GM23338 (cell line): ENCODE measurements around the gene UBAC2. TPM values are rescaled to one million over a fixed set of nuclear protein-coding genes. Genes with fewer than 3 reads are reported as not detected.

Experiments
- ATAC-seq: fragments of 200-7000 bp; cut with Tn5 transposase; 3 replicates; pipeline ENCODE4 v1.9.1; 2020
- DNase-seq: peaks from one replicate; pipeline ENCODE4 v3.0.0-alpha.2; 2015; ENCODE audit warnings: low spot score
- H2AFZ ChIP-seq: fragments of 200-600 bp; sonication (generic); 2 replicates; pipeline ENCODE4 v1.8.0; 2016; ENCODE audit warnings: antibody characterized with exemption, mild to moderate bottlenecking, moderate library complexity
- H3F3A ChIP-seq: fragments of 200-600 bp; sonication (generic); replicated peaks from 2 replicates; pipeline ENCODE4 v1.8.0; 2017; ENCODE audit warnings: antibody characterized with exemption, mixed run types, low read depth
- H3K27ac ChIP-seq: fragments of 200-600 bp; sonication (generic); 2 replicates; pipeline ENCODE4 v1.6.1; 2016; ENCODE audit warnings: low read depth
- H3K27me3 ChIP-seq: fragments of 200-600 bp; sonication (generic); 2 replicates; pipeline ENCODE4 v1.8.0; 2016; ENCODE audit warnings: mild to moderate bottlenecking, mixed run types, moderate library complexity; ENCODE audit not compliant: insufficient read depth
- H3K36me3 ChIP-seq: fragments of 200-600 bp; sonication (generic); 2 replicates; pipeline ENCODE4 v1.8.0; 2016; ENCODE audit warnings: mild to moderate bottlenecking; ENCODE audit not compliant: insufficient read depth
- H3K4me1 ChIP-seq: fragments of 200-600 bp; sonication (generic); 2 replicates; pipeline ENCODE4 v1.8.0; 2016; ENCODE audit warnings: mild to moderate bottlenecking, moderate library complexity; ENCODE audit not compliant: insufficient read depth
- H3K4me2 ChIP-seq: fragments of 200-600 bp; sonication (generic); 2 replicates; pipeline ENCODE4 v1.7.1; 2017; ENCODE audit warnings: mixed run types
- H3K4me3 ChIP-seq: fragments of 200-600 bp; sonication (generic); 2 replicates; pipeline ENCODE4 v1.6.1; 2016; ENCODE audit warnings: mixed run types
- H3K79me2 ChIP-seq: fragments of 200-600 bp; sonication (generic); replicated peaks from 2 replicates; pipeline ENCODE4 v1.8.0; 2017; ENCODE audit warnings: mild to moderate bottlenecking; ENCODE audit not compliant: insufficient read depth
- H3K9me2 ChIP-seq: fragments of 200-600 bp; sonication (generic); 2 replicates; pipeline ENCODE4 v1.8.0; 2017; ENCODE audit not compliant: insufficient read depth
- H4K20me1 ChIP-seq: fragments of 200-600 bp; sonication (generic); replicated peaks from 2 replicates; pipeline ENCODE4 v1.8.0; 2017; ENCODE audit warnings: mild to moderate bottlenecking; ENCODE audit not compliant: insufficient read depth
- H3K27ac Mint-ChIP-seq: 2 replicates; pipeline ENCODE4 v1.8.0; 2020; ENCODE audit warnings: inconsistent platforms, mild to moderate bottlenecking, moderate library complexity, mixed read lengths
- H3K27me3 Mint-ChIP-seq: 3 replicates; pipeline ENCODE4 v1.8.0; 2022; ENCODE audit warnings: low read depth, mild to moderate bottlenecking, moderate library complexity, mixed read lengths, inconsistent platforms; ENCODE audit not compliant: insufficient read depth, poor library complexity
- H3K36me3 Mint-ChIP-seq: 3 replicates; pipeline ENCODE4 v1.8.0; 2021; ENCODE audit warnings: low read depth, mild to moderate bottlenecking, inconsistent platforms, moderate library complexity, mixed read lengths
- H3K4me1 Mint-ChIP-seq: 3 replicates; pipeline ENCODE4 v1.8.0; 2020; ENCODE audit warnings: mild to moderate bottlenecking, inconsistent platforms, mixed read lengths
- H3K4me3 Mint-ChIP-seq: 3 replicates; pipeline ENCODE4 v1.8.0; 2021; ENCODE audit warnings: moderate library complexity, mild to moderate bottlenecking, inconsistent platforms, mixed read lengths
- H3K9me3 Mint-ChIP-seq: 3 replicates; pipeline ENCODE4 v1.8.0; 2020; ENCODE audit warnings: moderate library complexity, mild to moderate bottlenecking, inconsistent platforms, mixed read lengths
- CREB1 ChIP-seq: fragments of 250-450 bp; sonication (Bioruptor Pico); IDR thresholded peaks from 2 replicates; pipeline ENCODE4 v1.5.0; 2020; ENCODE audit warnings: low read depth, mild to moderate bottlenecking, moderate library complexity
- CTCF ChIP-seq, 2 experiments: fragments of 200-600 bp in 1 of 2; sonication (generic) in 1 of 2; conservative IDR thresholded peaks; 2 replicates each; pipeline versions ENCODE4 v1.5.1 to v1.6.1; 2016 to 2017; ENCODE audit warnings: antibody characterized with exemption in 2 of 2, low read depth in 2 of 2, mild to moderate bottlenecking in 2 of 2, moderate library complexity in 1 of 2
- ETS1 ChIP-seq: IDR thresholded peaks from 2 replicates; pipeline ENCODE4 v1.6.1; 2016; ENCODE audit warnings: antibody characterized with exemption
- JUNB ChIP-seq: IDR thresholded peaks from one replicate; pipeline ENCODE4 v1.6.1; 2016; ENCODE audit warnings: antibody characterized with exemption; ENCODE audit not compliant: unreplicated experiment
- NANOG ChIP-seq: IDR thresholded peaks from 2 replicates; pipeline ENCODE4 v1.6.1; 2016; ENCODE audit warnings: antibody characterized with exemption, borderline replicate concordance
- POLR2AphosphoS5 ChIP-seq: IDR thresholded peaks from 2 replicates; pipeline ENCODE4 v1.6.1; 2016; ENCODE audit warnings: antibody characterized with exemption, low read depth
- STAT1 ChIP-seq: IDR thresholded peaks from one replicate; pipeline ENCODE4 v1.6.1; 2016; ENCODE audit warnings: antibody characterized with exemption; ENCODE audit not compliant: unreplicated experiment
- ZNF114 ChIP-seq: fragments of 250-450 bp; sonication (Bioruptor Pico); IDR thresholded peaks from 2 replicates; pipeline ENCODE4 v1.5.0; 2020; ENCODE audit warnings: mild to moderate bottlenecking, moderate library complexity
- ZNF331 ChIP-seq: fragments of 250-450 bp; sonication (Bioruptor Pico); IDR thresholded peaks from 2 replicates; pipeline ENCODE4 v1.5.0; 2020; ENCODE audit warnings: low read depth, mild to moderate bottlenecking, moderate library complexity
- ZNF462 ChIP-seq: fragments of 250-450 bp; sonication (Bioruptor Pico); IDR thresholded peaks from 2 replicates; pipeline ENCODE4 v1.5.0; 2020; ENCODE audit warnings: mild to moderate bottlenecking, moderate library complexity
- polyA plus RNA-seq: library from polyadenylated mRNA; unstranded; fragments of >200 nt; fragmentation: Nextera tagmentation; extraction: Ambion mirVana; gene quantifications from 2 replicates; pipeline ENCODE4 v1.2.1, GENCODE V29; 2016
- total RNA-seq: library from RNA; depleted of rRNA; stranded (reverse); fragments of >200 nt; shearing (Covaris generic); gene quantifications from 2 replicates; pipeline ENCODE4 v1.2.3, GENCODE V29; 2014

The UBAC2 gene
- total and polyA plus RNA-seq, 2 experiments from 2014 or later = 37.9 to 76.9 TPM

- Mint-ChIP-seq H3K4me1 (peaks cover 46% of the 10 kb centered on the region), H3K36me3 (peaks cover 4% of the 10 kb centered on the region; the same call in 1 of the 3 replicates), H3K27ac (peak overlapping the region; percentile 29), H3K4me3 (peak overlapping the region; percentile 20), H3K27me3 (peaks cover 18% of the 10 kb centered on the region), H3K9me3 (no peaks in the 10 kb centered on the region; the same call in 2 of the 3 replicates)
- H3K79me2 ChIP-seq = no peaks in the 10 kb centered on the region
- H3K27ac ChIP-seq = peak overlapping the region; percentile 57; the same call in 1 of the 2 replicates
- no peaks in the 10 kb centered on the region for H3K9me2 ChIP-seq
- H3K36me3 ChIP-seq = peaks cover 6% of the 10 kb centered on the region; the same call in 1 of the 2 replicates
- peak; percentile 52 for ATAC-seq
- H3K4me1 ChIP-seq = peaks cover 19% of the 10 kb centered on the region
- H3K4me2 ChIP-seq = peak overlapping the region; percentile 51
- H3F3A ChIP-seq = 0 out of 2 replicates have a peak, but pooled peaks cover 5% of the 10 kb centered on the region
- H3K27me3 ChIP-seq = no peaks in the 10 kb centered on the region
- no peak overlapping the region for H2AFZ ChIP-seq
- no peak overlapping the region; the same call in 1 of the 2 replicates for H3K4me3 ChIP-seq
- no peaks in the 10 kb centered on the region for H4K20me1 ChIP-seq
- DNase-seq = peak; percentile 51
- peak; percentile 70 for TF ChIP-seq NANOG
- TF ChIP-seq ZNF114 (CRISPR knock-in tag) = no peak
These were observed 178.5 kb downstream of the UBAC2 start for GRCh38 chr13:99378985-99379733.

- no peaks in the 10 kb centered on the region for H3K79me2 ChIP-seq
- no peaks in the 10 kb centered on the region; the same call in 2 of the 3 replicates for H3K9me3 Mint-ChIP-seq
- no peak overlapping the region for H3K27ac ChIP-seq
- peaks cover 19% of the 10 kb centered on the region for H3K4me1 ChIP-seq
- H3K27me3 Mint-ChIP-seq = peaks cover 15% of the 10 kb centered on the region
- H3F3A ChIP-seq = 0 out of 2 replicates have a peak, but pooled peaks cover 5% of the 10 kb centered on the region
- no peaks in the 10 kb centered on the region for H4K20me1 ChIP-seq
- H2AFZ ChIP-seq = no peak overlapping the region
- H3K9me2 ChIP-seq = no peaks in the 10 kb centered on the region
- peaks cover 6% of the 10 kb centered on the region; the same call in 1 of the 2 replicates for H3K36me3 ChIP-seq
- ATAC-seq (no peak), DNase-seq (no peak)
- H3K4me2 ChIP-seq = peak overlapping the region; percentile 51; the same call in 1 of the 2 replicates
- peak overlapping the region; percentile 51 for H3K27ac Mint-ChIP-seq
- H3K4me3 ChIP-seq = no peak overlapping the region
- H3K4me1 Mint-ChIP-seq = peaks cover 46% of the 10 kb centered on the region
- H3K4me3 Mint-ChIP-seq = peak overlapping the region; percentile 20; the same call in 1 of the 3 replicates
- H3K27me3 ChIP-seq = no peaks in the 10 kb centered on the region
- peaks cover 4% of the 10 kb centered on the region; the same call in 1 of the 3 replicates for H3K36me3 Mint-ChIP-seq
- TF ChIP-seq JUNB (no peak), ZNF462 (CRISPR knock-in tag) (no peak), CREB1 (CRISPR knock-in tag) (no peak), STAT1 (no peak), POLR2AphosphoS5 (no peak), ZNF331 (CRISPR knock-in tag) (no peak), CTCF (conservative IDR thresholded peaks at IDR 0.05; ENCODE audit: low read depth in 2 of 2) (no peak), ETS1 (no peak)
These were observed 179.5 kb downstream of the UBAC2 start for GRCh38 chr13:99379856-99380801.
